Choroid plexus epithelial cell (primary cell): Measurements from ENCODE around the gene NRDC.

ENCODE experiments used
- DNase-seq: peaks from one replicate; pipeline ENCODE4 v3.0.0-alpha.2; 2010; ENCODE audit warnings: low read depth
- H3K4me3 ChIP-seq: 2 replicates; pipeline ENCODE4 v1.5.1; 2011; ENCODE audit warnings: low read depth, mild to moderate bottlenecking, control low read depth, low read length, moderate library complexity
- TF ChIP-seq, protein P1 (sequence below): conservative IDR thresholded peaks from 2 replicates; pipeline ENCODE4 v1.5.1; 2011; ENCODE audit warnings: low read depth, mild to moderate bottlenecking, control low read depth, inconsistent platforms, low read length, moderate library complexity

Gene NRDC

DNA sequence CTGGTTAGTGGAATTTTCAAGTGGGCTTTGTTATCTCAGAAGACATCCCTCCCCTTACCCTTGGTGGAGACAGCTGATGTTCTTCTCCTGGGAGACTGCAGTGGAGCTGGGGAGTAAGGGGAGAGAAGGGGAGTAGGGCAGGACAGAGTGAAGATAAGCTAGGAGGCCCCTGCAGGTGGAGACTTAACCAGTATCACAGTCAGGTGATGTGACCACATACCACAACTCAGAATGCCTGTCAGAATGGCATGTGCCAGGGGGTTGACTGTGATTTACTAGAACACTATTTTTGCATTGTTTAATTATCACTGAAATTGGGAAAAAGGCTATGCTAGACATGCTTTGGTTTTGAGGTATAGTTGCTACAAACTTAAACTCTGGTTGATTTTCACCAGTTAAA, 124.6 kb downstream of the NRDC start:
- TF ChIP-seq, protein P1, sequence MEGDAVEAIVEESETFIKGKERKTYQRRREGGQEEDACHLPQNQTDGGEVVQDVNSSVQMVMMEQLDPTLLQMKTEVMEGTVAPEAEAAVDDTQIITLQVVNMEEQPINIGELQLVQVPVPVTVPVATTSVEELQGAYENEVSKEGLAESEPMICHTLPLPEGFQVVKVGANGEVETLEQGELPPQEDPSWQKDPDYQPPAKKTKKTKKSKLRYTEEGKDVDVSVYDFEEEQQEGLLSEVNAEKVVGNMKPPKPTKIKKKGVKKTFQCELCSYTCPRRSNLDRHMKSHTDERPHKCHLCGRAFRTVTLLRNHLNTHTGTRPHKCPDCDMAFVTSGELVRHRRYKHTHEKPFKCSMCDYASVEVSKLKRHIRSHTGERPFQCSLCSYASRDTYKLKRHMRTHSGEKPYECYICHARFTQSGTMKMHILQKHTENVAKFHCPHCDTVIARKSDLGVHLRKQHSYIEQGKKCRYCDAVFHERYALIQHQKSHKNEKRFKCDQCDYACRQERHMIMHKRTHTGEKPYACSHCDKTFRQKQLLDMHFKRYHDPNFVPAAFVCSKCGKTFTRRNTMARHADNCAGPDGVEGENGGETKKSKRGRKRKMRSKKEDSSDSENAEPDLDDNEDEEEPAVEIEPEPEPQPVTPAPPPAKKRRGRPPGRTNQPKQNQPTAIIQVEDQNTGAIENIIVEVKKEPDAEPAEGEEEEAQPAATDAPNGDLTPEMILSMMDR, result no peak

DNA sequence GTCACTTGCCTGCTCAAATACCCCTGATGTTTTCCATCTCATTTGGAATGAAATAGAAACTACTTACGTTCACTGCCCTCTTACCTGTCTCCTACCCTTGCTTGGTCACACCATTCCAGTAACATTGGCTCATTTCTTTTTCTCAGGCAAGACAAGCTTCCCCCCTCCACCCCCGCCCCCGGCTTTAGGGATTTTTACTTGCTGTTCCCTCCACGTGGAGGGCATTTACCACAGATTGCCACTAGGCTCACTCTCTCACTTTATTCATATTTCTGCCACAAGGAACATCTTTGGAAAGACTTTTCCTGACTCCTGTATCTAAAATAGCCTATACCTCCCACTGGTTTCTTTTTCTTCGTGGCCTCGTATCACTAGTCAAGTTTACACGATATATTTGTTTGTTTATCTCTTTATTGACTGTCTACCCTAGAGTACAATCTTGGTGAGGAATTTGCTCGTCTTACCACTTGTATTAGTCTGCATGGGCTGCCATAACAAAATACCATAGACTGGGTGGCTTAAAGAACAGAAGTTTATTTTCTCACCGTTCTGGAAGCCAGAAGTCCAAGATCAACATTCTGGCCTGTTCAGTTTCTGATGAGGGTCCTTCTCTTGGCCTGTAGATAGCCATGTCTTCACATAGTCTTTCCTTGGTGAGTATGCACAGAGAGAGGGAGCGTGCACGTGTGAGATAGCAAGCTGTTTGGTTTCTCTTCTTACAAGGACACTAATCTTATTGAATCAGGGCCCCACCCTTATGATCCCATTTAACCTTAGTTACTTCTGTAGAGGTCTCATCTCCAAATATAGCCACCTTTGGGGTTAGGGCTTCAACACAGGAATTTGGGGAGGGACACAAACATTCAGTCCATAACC, 126.2 kb downstream of the NRDC start:
- H3K4me3 ChIP-seq, result no peak overlapping the region
- TF ChIP-seq, protein P1, result no peak
- no peak for DNase-seq

More for the DNA sequence above, 124.6 kb downstream of the NRDC start:
- H3K4me3 ChIP-seq, result no peak overlapping the region
- DNase-seq, result no peak

DNA sequence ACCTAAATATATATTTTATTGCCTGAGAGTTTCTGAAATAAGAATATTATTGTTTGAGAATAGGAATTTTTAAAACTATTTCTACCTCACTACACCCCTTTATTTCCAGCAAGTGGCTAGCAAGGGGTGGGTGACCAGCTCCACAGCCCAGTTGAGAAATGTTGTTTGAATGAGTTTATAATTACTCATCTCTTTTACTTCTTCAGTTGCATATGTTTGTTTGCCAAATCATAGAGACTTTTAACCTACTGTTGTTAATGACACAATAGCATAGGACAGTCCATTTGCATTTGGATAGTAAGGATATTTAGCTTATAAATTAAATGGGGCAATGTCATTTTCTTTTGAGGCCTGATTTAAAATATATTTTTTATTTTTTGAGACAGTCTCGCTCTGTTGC, 127.8 kb downstream of the NRDC start:
- DNase-seq, result peak; percentile 42
- TF ChIP-seq, protein P1, result no peak
- no peak overlapping the region for H3K4me3 ChIP-seq

DNA sequence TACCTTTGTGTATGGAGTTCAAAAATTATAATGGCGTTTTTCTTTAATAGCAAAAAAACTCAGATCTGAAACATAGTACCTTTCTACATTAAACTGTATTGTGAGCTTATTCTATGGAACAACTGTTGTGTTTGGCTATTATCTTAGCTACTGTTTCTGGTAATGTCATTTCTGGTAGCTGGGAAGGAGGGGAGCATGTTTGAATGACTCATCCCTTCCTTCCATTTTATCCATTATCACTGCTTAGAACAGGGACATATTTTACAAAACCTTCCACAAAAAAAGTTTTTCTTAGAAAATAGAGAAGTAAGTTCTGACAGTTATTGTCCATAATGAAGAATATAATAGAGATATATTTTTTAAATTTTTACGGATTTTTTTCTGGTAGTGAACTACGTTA, 128.3 kb downstream of the NRDC start:
- DNase-seq, result peak; percentile 53
- TF ChIP-seq, protein P1, result no peak
- H3K4me3 ChIP-seq, result no peak overlapping the region

DNA sequence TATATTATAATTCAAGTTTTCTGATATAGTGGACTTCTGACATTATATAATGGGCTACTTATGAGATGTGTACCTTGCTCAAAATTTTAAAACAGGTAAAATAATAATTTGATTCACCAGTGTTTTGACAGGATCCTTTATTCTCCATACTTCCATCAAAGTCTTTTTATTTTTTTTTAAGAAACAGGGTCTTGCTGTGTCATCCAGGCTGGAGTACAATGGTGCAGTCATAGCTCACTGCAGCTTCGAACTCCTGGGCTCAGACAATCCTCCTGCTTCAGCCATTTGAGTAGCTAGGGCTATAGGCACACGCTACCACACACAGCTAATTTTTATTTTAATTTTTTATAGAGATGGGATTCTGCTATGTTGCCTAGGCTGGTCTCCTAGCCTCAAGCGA, 129.4 kb downstream of the NRDC start:
- DNase-seq, result no peak
- H3K4me3 ChIP-seq, result no peak overlapping the region
- TF ChIP-seq, protein P1, result no peak

DNA sequence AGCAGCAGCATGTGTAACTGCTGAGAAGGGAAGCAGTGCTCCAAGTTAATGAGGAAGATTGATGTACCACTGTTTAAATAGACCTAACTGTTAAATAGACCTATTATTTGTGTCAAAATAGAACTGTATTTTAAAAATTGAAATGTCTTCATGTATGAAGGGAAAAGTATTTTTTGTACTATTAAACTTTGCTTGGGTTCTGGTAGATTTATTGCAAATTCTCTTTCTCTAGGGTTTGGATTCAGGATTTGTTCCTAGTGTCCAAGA, 133.3 kb downstream of the NRDC start:
- H3K4me3 ChIP-seq, result no peak overlapping the region
- TF ChIP-seq, protein P1, result no peak
- no peak for DNase-seq

DNA sequence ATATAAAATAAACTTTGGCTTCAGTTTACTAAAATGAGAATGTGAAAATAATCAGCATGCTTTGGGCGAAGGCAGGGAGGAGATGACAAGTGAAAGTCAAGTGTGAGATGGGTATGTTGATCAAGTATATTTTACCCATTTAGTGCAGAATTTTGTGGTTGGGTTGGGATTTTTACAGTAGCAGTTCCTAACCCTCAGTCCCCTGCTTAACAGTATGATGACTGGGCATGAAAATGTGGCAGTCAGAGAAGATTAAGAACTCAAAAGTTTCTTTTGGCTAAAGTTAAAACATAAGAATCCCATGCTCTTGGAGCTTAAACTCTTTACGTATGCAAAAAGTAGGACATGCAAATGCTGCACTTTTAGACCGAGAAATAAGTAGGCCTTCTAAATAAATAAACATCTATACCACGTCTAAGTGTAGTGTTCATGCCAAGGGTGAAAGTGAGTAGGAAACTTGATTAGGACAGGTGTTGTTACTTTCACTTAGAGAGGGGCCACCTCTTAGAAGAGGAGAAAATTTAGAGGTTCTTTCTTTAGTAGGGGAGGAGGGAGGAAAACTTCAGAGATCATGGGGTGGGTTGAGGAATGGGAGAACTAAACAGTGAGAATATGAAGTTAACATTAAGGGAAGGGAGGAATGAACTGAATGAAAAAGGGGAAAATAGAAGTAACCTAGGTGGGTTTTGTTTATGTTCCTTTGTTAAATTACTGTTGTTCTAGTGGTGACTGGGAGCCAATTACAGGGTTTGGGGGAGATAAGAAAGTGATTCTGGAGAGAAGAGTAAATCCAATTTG, 133.8 kb downstream of the NRDC start:
- no peak overlapping the region for H3K4me3 ChIP-seq
- TF ChIP-seq, protein P1, result no peak
- no peak for DNase-seq
